Activated CD4-positive, alpha-beta memory T cell treated with anti-CD3 and anti-CD28 coated beads for 36 hours (primary cell): ENCODE measurements around the gene MTG1. TPM values are rescaled to one million over a fixed set of nuclear protein-coding genes. Genes with fewer than 3 reads are reported as not detected.

Experiments
- CTCF ChIA-PET: fragments of 350-600 bp; sonication (Branson Sonifier 250); formaldehyde crosslinking; loops from one replicate; lab custom pipeline; 2021; ENCODE audit warnings: antibody characterized with exemption, inconsistent platforms; lab: Charles Lee
- POLR2A ChIA-PET: fragments of 350-600 bp; sonication (Branson Sonifier 250); formaldehyde crosslinking; loops from one replicate; lab custom pipeline; 2021; ENCODE audit warnings: antibody characterized with exemption; lab: Charles Lee
- DNase-seq: peaks from one replicate; pipeline ENCODE4 v3.0.0-alpha.2; 2020
- H3K27ac Mint-ChIP-seq: one replicate; pipeline ENCODE4 v1.8.0; 2021; ENCODE audit warnings: mixed read lengths
- H3K27me3 Mint-ChIP-seq: one replicate; pipeline ENCODE4 v1.8.0; 2021; ENCODE audit warnings: mixed read lengths
- H3K36me3 Mint-ChIP-seq: one replicate; pipeline ENCODE4 v1.8.0; 2021; ENCODE audit warnings: mixed read lengths
- H3K4me1 Mint-ChIP-seq: one replicate; pipeline ENCODE4 v1.8.0; 2021; ENCODE audit warnings: low read depth, mixed read lengths
- H3K4me3 Mint-ChIP-seq: one replicate; pipeline ENCODE4 v1.8.0; 2021; ENCODE audit warnings: mild to moderate bottlenecking, mixed read lengths
- H3K9me3 Mint-ChIP-seq: one replicate; pipeline ENCODE4 v1.8.0; 2021; ENCODE audit warnings: mixed read lengths
- intact Hi-C: fragments of 100-400 bp; cut with micrococcal nuclease; formaldehyde crosslinking; loops from one replicate; pipeline ENCODE4 v1.15.1; 2023
- total RNA-seq, 2 experiments: library from RNA; stranded (reverse); gene quantifications; one replicate each; pipeline ENCODE4 v1.2.3, GENCODE V29; 2021

The MTG1 gene
- total RNA-seq, 2 experiments from 2014 or later: 33.9 to 40.3 TPM

DNA sequence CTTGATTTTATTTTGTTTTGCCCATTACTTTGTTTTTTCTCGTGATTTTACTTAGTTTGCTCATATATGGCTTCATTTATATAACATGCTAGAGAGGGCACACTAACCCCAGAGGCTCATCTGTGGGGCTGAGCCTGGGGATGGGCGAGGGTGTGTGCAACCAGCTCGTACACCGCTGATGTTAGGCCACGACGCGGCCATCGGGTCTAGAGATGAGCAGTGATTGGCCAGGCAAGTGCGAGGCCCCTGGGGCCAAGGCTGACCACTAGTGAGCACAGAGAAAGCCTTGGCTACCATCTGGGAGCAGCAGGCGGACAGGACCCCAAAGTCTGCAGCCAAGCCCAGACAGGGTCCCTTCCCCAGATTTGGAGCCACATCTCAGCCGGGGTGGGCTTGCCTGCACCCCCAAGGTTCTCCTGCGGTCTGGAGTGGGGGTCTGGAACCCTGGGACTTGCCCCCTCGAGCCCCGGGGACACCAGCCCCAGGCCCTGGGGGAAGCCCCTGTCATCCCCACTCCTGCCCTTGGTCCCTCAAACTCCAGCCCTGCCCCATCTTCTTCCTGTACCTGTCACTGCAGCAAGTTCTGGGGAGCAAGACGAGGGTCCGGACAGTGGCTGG is 39.9 kb upstream of the MTG1 start:
- H3K4me3 Mint-ChIP-seq: no peak overlapping the region

DNA sequence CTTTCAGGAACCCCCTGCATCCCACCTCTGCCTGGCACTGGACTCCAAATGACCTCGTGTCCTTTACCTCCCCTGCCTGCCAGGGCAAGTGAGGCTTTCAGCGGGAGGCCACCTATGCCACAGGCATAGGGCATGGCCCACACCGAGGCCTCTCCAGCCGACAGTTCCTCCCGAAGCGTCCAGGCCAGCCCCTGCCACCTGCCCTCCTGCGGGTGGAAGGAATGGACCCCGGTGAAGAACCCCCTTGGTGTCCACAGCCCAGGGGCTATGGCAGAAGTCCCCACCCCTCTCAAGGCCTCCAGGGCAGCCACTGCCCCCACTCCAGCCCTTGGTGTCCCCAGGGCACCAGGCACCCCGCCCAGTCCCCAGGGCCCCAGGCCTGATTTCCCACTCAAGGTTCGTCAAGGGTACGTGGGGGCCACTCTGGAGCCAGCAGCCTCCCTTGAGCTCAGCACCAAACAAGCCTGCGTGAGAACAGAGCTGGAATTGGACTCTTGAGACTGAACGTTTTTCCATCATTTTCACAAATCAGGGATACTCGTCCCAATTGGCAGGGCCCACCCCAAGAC is 39.2 kb upstream of the MTG1 start:
- H3K36me3 Mint-ChIP-seq: peaks cover 3% of the 10 kb centered on the region
- no peaks in the 10 kb centered on the region for H3K9me3 Mint-ChIP-seq
- H3K27me3 Mint-ChIP-seq: no peaks in the 10 kb centered on the region
- POLR2A ChIA-PET: no interaction called here
- H3K4me1 Mint-ChIP-seq: peaks cover 3% of the 10 kb centered on the region
- CTCF ChIA-PET: no interaction called here
- intact Hi-C loops: loop anchor here (5.0 kb wide), 2 partner anchors 38 to 47 kb away; partner anchors contain the start of genes MTG1, TUBGCP2 and ZNF511
- H3K27ac Mint-ChIP-seq: no peak overlapping the region
- DNase-seq: no peak
- H3K4me3 Mint-ChIP-seq: no peak overlapping the region

More for the DNA sequence above, 39.9 kb upstream of the MTG1 start:
- Mint-ChIP-seq H3K27me3 (peaks cover 3% of the 10 kb centered on the region), H3K9me3 (no peaks in the 10 kb centered on the region), H3K4me1 (peaks cover 4% of the 10 kb centered on the region), H3K36me3 (peaks cover 3% of the 10 kb centered on the region), H3K27ac (no peak overlapping the region)
- ChIA-PET POLR2A (no interaction called here), CTCF (interaction anchor here (1.4 kb wide), 1 partner anchor 24 kb away, joined by 8 read pairs; no protein-coding TSS in a partner anchor)
- DNase-seq: no peak
- intact Hi-C loops: no loop called here

DNA sequence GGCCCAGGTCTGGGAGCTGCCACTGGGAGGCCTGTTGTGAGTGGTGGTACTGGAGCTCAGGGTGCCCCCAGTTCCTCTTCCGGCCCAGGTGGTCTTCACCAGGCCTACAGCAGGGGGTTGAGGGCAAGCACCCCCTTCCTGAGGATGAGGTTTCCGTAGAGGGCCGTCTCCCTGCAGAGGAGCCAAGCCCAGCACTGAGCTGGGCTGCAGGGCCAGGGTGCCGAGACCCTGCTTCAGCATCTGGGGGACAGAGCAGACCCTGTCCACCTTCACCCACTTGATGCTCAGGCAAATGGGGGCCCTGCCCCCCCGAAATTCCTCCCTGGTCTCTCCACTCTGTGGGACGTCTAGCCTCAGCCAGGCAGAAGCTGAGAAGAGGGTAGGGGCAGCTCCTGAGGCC is 38.7 kb upstream of the MTG1 start:
- ChIA-PET CTCF (no interaction called here), POLR2A (no interaction called here)
- no peak overlapping the region for H3K4me3 Mint-ChIP-seq
- intact Hi-C loops: loop anchor here (5.0 kb wide), 2 partner anchors 37 to 48 kb away; partner anchors contain the start of genes MTG1, TUBGCP2 and ZNF511
- DNase-seq: no peak
- no peaks in the 10 kb centered on the region for H3K9me3 Mint-ChIP-seq
- no peak overlapping the region for H3K27ac Mint-ChIP-seq
- H3K27me3 Mint-ChIP-seq: no peaks in the 10 kb centered on the region
- H3K4me1 Mint-ChIP-seq: peaks cover 3% of the 10 kb centered on the region
- peaks cover 3% of the 10 kb centered on the region for H3K36me3 Mint-ChIP-seq

DNA sequence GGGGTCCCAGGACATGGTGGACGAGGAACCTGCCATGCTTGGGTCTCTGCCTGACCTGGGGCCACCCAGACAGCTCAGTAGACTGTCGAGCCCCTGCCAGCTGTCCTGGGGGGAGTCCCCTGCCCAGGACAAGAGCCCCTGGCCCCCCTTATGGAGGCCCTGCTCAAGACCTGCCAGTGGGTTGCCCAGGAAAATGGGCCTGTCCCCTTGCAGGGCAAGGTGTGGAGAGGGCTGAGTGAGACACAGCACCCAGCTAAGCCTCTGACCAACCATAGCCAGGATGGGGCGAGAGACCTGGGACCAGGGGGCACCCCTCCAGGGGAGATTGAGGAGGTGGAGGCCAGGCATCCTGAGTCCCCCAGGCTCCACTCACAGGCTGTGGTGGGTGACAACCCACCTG is 38.0 kb upstream of the MTG1 start:
- intact Hi-C loops: loop anchor here (5.0 kb wide), 2 partner anchors 36 to 49 kb away; partner anchors contain the start of genes MTG1, TUBGCP2 and ZNF511
- ChIA-PET CTCF (no interaction called here), POLR2A (no interaction called here)
- H3K9me3 Mint-ChIP-seq: no peaks in the 10 kb centered on the region
- H3K27ac Mint-ChIP-seq: no peak overlapping the region
- H3K4me3 Mint-ChIP-seq: peak overlapping the region; percentile 65
- DNase-seq: no peak
- H3K36me3 Mint-ChIP-seq: peaks cover 3% of the 10 kb centered on the region
- peaks cover 3% of the 10 kb centered on the region for H3K4me1 Mint-ChIP-seq
- H3K27me3 Mint-ChIP-seq: no peaks in the 10 kb centered on the region

DNA sequence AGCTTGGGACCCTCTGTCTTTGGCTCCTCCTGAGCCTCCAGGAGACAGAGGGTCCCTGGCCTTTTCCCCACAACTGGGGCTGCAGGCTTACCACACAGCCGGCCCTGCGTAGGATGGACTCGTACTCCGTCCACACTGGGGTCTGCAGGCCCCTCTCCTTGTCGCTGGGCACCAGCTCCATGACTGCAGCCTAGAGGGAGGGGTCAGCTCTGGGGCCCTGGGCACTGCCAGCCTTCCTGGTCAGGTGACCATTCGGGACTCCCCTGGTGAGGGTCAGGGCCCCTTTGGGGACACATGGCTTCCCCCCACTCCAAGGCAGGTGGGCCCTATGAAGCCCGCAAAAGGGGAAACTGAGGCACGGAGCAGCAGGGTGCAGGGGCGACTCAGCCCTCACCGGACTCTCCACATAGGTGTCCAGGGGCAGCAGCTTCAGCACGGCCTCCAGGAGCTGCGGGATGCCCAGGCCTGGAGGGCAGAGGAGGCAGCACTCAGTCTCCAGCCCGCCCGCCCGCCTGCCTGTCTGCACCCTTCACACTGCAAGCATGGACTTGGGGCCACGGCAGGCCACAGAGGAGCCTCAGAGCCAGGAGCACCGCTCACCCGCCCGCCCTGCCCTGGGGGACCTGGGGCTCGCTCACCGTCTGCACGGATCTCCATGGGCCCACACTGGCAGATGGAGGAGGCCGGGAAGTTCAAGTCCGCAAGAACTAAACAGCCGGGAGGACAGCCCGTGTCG is 37.2 kb upstream of the MTG1 start:
- ChIA-PET POLR2A (interaction anchor here (1.2 kb wide), 1 partner anchor 8 kb away, joined by 4 read pairs; no protein-coding TSS in a partner anchor), CTCF (interaction anchor here (1.0 kb wide), 1 partner anchor 27 kb away, joined by 7 read pairs; no protein-coding TSS in a partner anchor)
- no peaks in the 10 kb centered on the region for H3K27me3 Mint-ChIP-seq
- H3K4me3 Mint-ChIP-seq: peak overlapping the region; percentile 78
- H3K9me3 Mint-ChIP-seq: no peaks in the 10 kb centered on the region
- H3K4me1 Mint-ChIP-seq: peaks cover 3% of the 10 kb centered on the region
- intact Hi-C loops: loop anchor here (5.0 kb wide), 2 partner anchors 36 to 49 kb away; partner anchors contain the start of genes MTG1, TUBGCP2 and ZNF511
- H3K36me3 Mint-ChIP-seq: peaks cover 3% of the 10 kb centered on the region
- peak overlapping the region; percentile 69 for H3K27ac Mint-ChIP-seq
- no peak for DNase-seq

DNA sequence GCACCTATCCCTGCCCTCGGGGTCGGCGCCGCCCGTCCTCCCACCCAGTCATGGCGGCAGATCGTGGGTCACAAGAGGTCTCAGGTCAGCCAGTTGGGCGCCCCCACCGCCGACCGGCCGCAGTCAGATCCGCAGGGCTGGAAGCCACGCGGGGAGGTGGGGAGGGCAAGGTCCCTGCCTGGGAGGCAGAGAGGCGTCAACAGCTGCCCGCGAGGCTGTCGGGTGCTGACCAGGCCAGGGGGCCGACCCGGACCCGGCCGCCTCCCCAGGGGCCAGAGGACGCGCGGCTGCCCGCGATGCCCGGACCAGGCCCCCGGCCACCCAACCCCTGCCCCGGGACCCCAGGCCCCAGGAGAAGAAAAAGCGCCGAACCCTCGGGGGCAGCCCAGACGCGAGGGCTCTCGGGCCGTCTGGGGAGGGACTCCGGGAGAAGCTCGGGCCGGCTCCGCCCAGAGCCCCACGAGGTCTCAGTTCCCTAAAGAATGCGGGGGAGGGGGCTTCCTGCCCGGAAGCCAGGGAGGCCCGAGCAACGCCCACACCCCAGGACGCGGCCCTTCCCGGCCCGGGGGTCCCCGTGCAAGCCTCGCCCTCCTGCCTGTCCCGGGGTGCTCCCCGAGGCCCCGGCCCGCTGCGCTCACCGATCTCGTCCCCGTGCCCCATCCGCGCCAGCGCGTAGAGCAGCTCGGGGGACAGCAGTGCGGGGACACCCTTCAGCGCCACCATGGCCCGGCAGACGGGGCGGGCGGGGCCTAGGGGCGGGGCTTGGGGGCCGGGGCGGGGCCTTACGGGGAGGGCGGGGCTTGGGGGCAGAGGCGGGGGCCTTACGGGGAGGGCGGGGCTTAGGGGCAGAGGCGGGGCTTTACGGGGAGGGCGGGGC is 36.4 kb upstream of the MTG1 start, which contains the start of gene FUOM:
Gene FUOM (minus strand): TSS at position 735 of the 877 bp plus-strand sequence. CDS start 12 bp downstream, at position 723.
- intact Hi-C loops: loop anchor here (2.0 to 5.0 kb wide), 3 partner anchors 15 to 50 kb away; partner anchors contain the start of genes ECHS1, MTG1, TUBGCP2 and ZNF511
- Mint-ChIP-seq H3K4me3 (peak within 1 kb of the TSS; percentile 78), H3K36me3 (peaks cover 9% of the 10 kb centered on the region), H3K9me3 (no peaks in the 10 kb centered on the region), H3K27ac (peak within 1 kb of the TSS; percentile 69), H3K27me3 (no peaks in the 10 kb centered on the region), H3K4me1 (peaks cover 3% of the 10 kb centered on the region)
- POLR2A ChIA-PET: interaction anchor here (1.0 to 1.2 kb wide), 3 partner anchors 9 to 82 kb away, joined by 3 to 5 read pairs (median 4); no protein-coding TSS in a partner anchor
- CTCF ChIA-PET: interaction anchor here (1.0 kb wide), 1 partner anchor 28 kb away, joined by 7 read pairs; no protein-coding TSS in a partner anchor
- DNase-seq: peak; percentile 82

DNA sequence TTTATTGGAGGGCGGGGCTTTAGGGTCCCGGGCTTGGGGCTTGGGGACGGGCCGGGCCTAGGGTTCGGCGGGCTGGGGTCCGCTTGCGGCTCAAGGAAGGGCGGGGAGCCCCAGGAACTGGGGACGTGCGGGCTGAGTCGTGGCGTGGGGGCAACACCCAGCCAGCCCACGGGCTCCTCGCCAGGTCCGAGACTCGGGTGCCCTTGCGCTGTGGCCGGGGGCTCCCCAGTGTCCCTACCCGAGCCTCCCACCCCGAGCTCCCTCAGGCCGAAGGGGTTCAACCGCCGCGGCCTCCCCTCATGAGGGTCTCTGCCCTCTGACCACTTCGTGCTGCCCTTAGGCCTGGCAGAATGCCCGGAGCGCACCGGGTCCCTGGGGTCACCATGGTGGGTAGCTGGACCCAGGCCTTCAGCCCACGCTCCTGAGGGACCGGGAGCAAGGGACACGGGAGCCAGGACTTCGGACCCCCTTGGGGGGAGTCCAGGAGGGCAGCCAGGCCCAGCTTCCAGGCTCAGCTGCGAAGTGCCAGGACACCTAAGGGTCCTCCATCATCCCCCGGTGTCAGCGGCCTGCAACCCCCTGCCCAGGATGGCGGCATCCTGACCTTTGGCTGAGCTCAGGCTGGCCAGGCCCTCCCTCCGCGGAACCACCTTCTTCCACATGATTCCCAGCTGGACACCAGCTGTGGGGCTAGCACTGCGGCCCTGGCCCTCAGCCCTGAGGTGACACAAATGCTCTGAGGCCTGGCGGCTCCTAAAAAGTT is 35.6 kb upstream of the MTG1 start:
- Mint-ChIP-seq H3K27ac (no peak overlapping the region), H3K4me1 (peaks cover 3% of the 10 kb centered on the region), H3K27me3 (no peaks in the 10 kb centered on the region), H3K36me3 (peaks cover 9% of the 10 kb centered on the region), H3K9me3 (no peaks in the 10 kb centered on the region), H3K4me3 (no peak overlapping the region)
- POLR2A ChIA-PET: interaction anchor here (1.0 to 1.2 kb wide), 3 partner anchors 10 to 83 kb away, joined by 3 to 5 read pairs (median 4); no protein-coding TSS in a partner anchor
- intact Hi-C loops: loop anchor here (2.0 to 5.0 kb wide), 3 partner anchors 14 to 51 kb away; partner anchors contain the start of genes ECHS1, MTG1, TUBGCP2 and ZNF511
- DNase-seq: no peak
- CTCF ChIA-PET: interaction anchor here (1.0 to 1.7 kb wide), 2 partner anchors 29 kb away, joined by 5 to 7 read pairs; no protein-coding TSS in a partner anchor

DNA sequence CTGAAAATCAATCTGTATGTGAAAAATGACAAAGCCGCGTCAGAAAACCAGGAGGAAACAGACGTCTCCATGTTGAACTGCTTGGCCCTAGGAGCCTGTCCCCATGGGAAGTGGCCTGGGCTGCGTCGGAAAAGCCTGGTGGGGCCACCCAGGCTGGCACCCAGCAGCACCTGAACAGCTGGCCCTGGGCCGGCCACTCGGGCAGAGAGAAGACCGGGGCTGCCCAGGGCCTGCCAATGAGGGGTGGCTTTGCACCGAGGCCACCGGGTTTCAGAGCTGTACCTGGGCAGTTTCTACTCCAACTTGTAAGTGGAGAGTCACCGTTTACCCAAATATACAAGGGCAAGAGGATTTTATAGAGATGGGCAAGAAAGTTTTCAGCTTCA is 35.0 kb upstream of the MTG1 start:
- CTCF ChIA-PET: interaction anchor here (1.7 kb wide), 1 partner anchor 29 kb away, joined by 5 read pairs; no protein-coding TSS in a partner anchor
- intact Hi-C loops: loop anchor here (2.0 to 5.0 kb wide), 3 partner anchors 14 to 52 kb away; partner anchors contain the start of genes ECHS1, MTG1, TUBGCP2 and ZNF511
- no peak overlapping the region for H3K4me3 Mint-ChIP-seq
- peaks cover 9% of the 10 kb centered on the region for H3K36me3 Mint-ChIP-seq
- no peaks in the 10 kb centered on the region for H3K27me3 Mint-ChIP-seq
- POLR2A ChIA-PET: no interaction called here
- peaks cover 3% of the 10 kb centered on the region for H3K4me1 Mint-ChIP-seq
- H3K27ac Mint-ChIP-seq: no peak overlapping the region
- no peak for DNase-seq
- no peaks in the 10 kb centered on the region for H3K9me3 Mint-ChIP-seq

DNA sequence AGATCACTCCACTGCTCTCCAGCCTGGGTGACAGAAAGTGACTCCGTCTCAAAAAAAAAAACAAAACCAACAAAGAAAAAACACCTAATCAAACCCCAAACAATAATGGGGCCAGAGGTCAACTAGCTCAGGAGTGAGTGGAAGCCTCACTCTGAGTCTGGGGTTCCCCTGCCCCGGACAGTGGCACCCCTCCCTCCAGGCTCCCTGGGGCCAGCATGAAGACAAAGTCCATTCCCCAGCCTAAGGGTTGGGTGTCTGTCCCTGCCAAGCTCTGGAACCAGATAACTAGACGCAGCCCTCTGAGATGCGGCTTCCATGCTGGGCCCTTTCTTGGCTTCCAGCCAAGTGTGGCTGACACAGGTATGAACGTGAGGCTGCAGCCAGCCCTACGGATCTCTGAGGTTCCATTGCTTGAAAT is 34.4 kb upstream of the MTG1 start:
- no peaks in the 10 kb centered on the region for H3K27me3 Mint-ChIP-seq
- ChIA-PET CTCF (interaction anchor here (1.7 kb wide), 1 partner anchor 30 kb away, joined by 5 read pairs; no protein-coding TSS in a partner anchor), POLR2A (no interaction called here)
- H3K27ac Mint-ChIP-seq: no peak overlapping the region
- H3K4me3 Mint-ChIP-seq: no peak overlapping the region
- DNase-seq: peak; percentile 32
- no peaks in the 10 kb centered on the region for H3K9me3 Mint-ChIP-seq
- intact Hi-C loops: loop anchor here (2.0 to 5.0 kb wide), 3 partner anchors 13 to 52 kb away; partner anchors contain the start of genes ECHS1, MTG1, TUBGCP2 and ZNF511
- peaks cover 3% of the 10 kb centered on the region for H3K4me1 Mint-ChIP-seq
- peaks cover 10% of the 10 kb centered on the region for H3K36me3 Mint-ChIP-seq

DNA sequence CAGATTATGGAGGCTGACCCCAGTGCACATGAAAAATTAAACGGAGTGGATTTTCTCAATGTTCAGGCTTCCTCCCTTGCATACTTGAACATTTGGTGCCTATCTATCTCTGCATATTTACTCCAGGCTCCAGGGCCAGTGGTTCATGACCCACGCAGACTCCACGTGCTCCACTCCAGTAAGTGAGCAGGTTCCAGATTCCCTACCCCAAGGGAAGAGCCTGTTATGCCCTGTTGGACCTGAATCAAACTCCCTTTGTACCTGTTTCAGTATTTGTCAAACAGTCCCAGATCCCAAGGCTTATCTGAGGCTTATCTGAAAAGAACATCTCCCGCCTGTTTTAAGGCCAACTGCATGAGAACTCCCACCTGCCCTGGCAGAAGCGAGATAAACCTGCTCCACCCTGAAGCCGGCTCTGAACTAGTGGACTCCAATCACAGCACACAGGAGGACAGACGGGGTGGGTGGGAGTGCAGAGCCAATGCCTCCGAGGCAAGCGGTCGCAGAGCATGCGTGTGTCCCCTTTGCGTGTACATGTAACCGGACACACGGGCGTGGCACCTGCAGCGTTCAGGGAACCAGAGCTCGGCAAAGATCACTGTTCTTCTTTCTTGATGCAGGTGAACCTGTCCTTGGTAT is 33.9 kb upstream of the MTG1 start:
- H3K4me3 Mint-ChIP-seq: no peak overlapping the region
- ChIA-PET POLR2A (no interaction called here), CTCF (interaction anchor here (1.7 kb wide), 1 partner anchor 31 kb away, joined by 5 read pairs; no protein-coding TSS in a partner anchor)
- no peak overlapping the region for H3K27ac Mint-ChIP-seq
- H3K4me1 Mint-ChIP-seq: peaks cover 3% of the 10 kb centered on the region
- DNase-seq: no peak
- H3K36me3 Mint-ChIP-seq: peaks cover 13% of the 10 kb centered on the region
- no peaks in the 10 kb centered on the region for H3K27me3 Mint-ChIP-seq
- no peaks in the 10 kb centered on the region for H3K9me3 Mint-ChIP-seq
- intact Hi-C loops: loop anchor here (2.0 to 5.0 kb wide), 3 partner anchors 13 to 53 kb away; partner anchors contain the start of genes ECHS1, MTG1, TUBGCP2 and ZNF511
